ENCODE results near the gene PSIP1.

GRCh38 chr9:15553528-15553898, 42.7 kb upstream of the PSIP1 start:
- TF ChIP-seq CTCF (IDR thresholded peaks at IDR 0.05 in 2 of 3, conservative IDR thresholded peaks at IDR 0.05 in 1 of 3; ENCODE audit: borderline replicate concordance in 1 of 3, insufficient read depth in 1 of 3, low read depth in 2 of 3, low read length in 2 of 3), result no peak
- TF ChIP-seq EZH2 (IDR thresholded peaks at IDR 0.05), result no peak
- no peak for TF ChIP-seq RAD21 (IDR thresholded peaks at IDR 0.05; ENCODE audit: low read depth)
- no peak for TF ChIP-seq SIN3A (IDR thresholded peaks at IDR 0.05; ENCODE audit: low read depth)
- TF ChIP-seq MAX (IDR thresholded peaks at IDR 0.05), result no peak
